Esophagus squamous epithelium (tissue), 4 donors: Measurements from ENCODE around the gene GDPD5.
"Not testable (repeated sequence)": the region's sequence is repeated elsewhere in the genome, so short reads cannot be mapped to it uniquely, and the experiment has no call there.

Source experiments
- CTCF ChIP-seq, 6 experiments: fragments of 450-650 bp in 4 of 6; fragments of 200-600 bp in 2 of 6; sonication (generic) in 2 of 6; IDR thresholded peaks; one replicate each; pipeline ENCODE4 v1.5.1; 2016 to 2019; ENCODE audit warnings: antibody characterized with exemption in 6 of 6, mild to moderate bottlenecking in 4 of 6, moderate library complexity in 4 of 6
- POLR2A ChIP-seq, 4 donors: fragments of 450-650 bp; IDR thresholded peaks; one replicate each; pipeline ENCODE4 v1.6.1; 2017; ENCODE audit warnings: antibody characterized with exemption in 4 of 4, mild to moderate bottlenecking in 4 of 4, moderate library complexity in 3 of 4

- TF ChIP-seq CTCF, POLR2A (IDR thresholded peaks at IDR 0.05): not testable (repeated sequence)
Observed at GRCh38 chr11:75413146-75413545, 112.6 kb downstream of the GDPD5 start.
